Stimulated activated CD8-positive, alpha-beta memory T cell treated with anti-CD3 and anti-CD28 coated beads, Interleukin-15, amount 100 ng/mL, for 24 hours (primary cell): Measurements from ENCODE around the gene ZSWIM8.

Source experiments
- DNase-seq: peaks from one replicate; pipeline ENCODE4 v3.0.0-alpha.2; 2020; ENCODE audit warnings: low read depth

ZSWIM8 gene

GRCh38 chr10:73798087-73798486 is 12.7 kb downstream of the ZSWIM8 start:
- DNase-seq, result no peak

DNA sequence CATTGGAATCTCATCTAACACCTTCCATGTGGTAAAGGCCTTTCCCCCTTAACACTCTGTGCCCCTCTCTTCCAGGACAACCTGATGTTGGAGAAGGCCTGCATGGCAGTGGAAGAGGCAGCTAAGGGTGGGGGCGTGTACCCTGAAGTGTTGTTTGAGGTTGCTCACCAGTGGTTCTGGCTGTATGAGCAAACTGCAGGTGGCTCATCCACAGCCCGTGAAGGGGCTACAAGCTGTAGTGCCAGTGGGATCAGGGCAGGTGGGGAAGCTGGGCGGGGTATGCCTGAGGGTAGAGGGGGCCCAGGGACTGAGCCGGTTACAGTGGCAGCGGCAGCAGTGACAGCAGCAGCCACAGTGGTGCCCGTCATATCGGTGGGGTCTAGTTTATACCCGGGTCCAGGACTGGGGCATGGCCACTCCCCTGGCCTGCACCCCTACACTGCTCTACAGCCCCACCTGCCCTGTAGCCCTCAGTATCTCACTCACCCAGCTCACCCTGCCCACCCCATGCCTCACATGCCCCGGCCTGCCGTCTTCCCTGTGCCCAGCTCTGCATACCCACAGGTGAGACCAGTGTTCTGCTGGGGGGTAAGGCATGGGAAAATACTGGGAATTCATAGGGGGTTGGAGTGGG is 13.6 kb downstream of the ZSWIM8 start:
- no peak for DNase-seq

DNA sequence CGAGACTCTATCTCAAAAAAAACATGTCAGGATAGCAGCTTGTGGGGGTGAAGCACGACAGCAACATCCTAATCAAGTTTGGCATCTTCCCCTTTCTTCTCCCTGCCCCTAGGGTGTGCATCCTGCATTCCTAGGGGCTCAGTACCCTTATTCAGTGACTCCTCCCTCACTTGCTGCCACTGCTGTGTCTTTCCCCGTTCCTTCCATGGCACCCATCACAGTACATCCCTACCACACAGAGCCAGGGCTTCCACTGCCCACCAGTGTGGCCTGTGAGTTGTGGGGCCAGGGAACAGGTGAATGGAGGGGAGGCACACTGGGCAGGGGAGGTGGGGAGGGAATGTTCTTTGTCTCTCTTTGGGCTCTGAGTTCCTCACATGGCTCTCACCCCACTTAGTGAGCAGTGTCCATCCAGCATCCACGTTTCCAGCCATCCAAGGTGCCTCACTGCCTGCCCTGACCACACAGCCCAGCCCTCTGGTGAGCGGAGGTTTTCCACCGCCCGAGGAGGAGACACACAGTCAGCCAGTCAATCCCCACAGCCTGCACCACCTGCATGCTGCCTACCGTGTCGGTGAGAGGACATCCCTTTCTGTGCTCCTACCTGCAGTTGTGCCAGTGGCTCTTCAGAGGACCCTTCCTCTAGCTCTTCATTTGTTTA is 14.6 kb downstream of the ZSWIM8 start:
- no peak for DNase-seq

- no peak for DNase-seq
Measured at GRCh38 chr10:73800560-73801252, 15.3 kb downstream of the ZSWIM8 start.

- no peak for DNase-seq
Measured at GRCh38 chr10:73801253-73801590, 15.8 kb downstream of the ZSWIM8 start.

- DNase-seq, result no peak
Measured at GRCh38 chr10:73802276-73802991, 17.0 kb downstream of the ZSWIM8 start.

- no peak for DNase-seq
Measured at GRCh38 chr10:73803680-73804286, 18.4 kb downstream of the ZSWIM8 start.

DNA sequence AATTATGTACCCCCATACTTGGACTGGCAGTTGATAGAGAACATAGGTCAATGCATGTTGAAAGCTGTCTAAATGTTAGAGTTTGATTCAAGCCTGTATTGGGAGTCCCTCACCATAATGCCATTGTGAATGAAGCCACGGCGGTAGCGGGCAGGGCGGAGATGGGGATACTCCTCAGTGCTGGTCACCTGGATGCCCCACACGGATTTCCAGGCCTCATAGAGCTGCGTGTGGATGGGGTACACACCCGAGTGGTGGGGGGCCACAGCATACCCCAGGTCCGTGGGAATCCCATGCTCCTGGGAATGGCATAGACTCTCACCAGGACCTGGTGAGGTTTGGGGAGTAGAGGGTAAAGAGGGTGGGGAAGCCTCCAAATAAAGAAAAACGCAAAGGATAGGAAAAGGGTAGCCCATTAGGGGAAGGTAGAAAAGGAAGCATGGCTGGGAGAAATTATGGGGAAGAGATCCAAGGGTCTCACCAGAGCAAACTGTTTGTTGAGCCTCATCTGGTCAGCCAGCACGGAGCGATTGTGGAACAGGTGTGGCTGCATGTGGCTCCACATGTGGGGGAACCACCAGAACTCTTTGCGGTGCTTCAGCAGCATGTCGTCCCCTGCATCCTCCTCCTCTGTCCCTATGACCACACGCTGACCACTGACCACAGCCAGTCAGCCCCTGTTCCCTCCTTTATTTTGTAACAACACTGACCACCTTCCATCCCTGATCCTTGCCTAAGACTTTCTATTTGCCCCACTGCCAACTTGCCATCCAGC is 21.0 kb downstream of the ZSWIM8 start:
- no peak for DNase-seq

DNA sequence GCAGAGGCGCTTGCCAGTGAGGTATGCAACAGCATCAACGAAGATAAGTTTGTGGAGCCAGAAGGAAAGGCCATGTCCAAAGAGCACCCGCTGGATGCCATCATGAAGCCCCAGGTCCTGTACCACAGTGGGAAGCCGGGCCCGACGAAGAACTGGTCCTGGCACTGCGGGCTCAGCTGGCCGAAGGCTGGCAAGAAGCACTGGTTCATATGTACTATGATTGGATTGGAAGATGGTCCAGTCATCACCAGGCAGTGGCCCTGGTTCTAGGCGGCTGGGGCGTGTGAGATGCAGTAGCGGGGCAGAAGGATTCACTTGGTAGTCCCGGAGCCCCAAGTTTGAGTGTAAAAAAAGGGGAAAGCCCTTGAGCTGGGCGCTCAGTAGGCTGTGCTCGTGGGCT is 22.1 kb downstream of the ZSWIM8 start:
- DNase-seq, result no peak

- DNase-seq, result no peak
Measured at GRCh38 chr10:73808021-73808815, 22.8 kb downstream of the ZSWIM8 start.

DNA sequence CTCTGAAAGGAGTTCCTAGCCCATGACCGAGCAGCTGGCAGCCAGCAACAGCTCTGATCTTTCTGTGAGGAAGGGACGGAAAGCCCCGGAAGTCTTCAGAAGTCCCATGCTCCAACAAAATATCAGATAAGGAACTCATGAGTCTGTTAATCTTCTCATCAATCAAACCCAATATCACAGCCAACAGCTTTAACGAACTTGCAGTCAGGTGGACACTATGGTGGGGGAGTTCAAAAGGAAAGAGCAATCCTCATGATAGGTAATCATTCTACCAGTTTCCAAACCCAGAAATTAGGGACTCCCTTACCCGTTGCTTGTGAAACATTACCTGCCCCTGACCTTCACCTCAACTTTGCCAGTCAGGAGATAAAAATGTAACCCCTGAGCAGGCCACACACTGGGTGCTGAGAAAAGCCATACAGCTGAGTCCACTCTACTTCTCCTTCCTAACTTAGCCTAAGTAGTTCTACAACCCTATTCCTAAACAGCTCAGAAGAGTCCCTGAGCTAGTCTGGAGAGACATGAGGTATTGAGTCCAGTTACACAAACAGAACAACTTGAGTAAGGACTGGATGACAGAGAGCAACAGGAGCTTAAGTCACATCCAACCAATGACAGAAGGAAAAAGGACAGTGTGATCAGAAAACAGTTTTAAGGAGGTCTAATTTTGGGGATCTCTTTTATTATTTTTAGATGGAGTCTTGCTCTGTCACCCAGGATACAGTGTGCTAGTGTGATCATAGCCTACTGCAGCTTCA is 23.8 kb downstream of the ZSWIM8 start:
- no peak for DNase-seq

DNA sequence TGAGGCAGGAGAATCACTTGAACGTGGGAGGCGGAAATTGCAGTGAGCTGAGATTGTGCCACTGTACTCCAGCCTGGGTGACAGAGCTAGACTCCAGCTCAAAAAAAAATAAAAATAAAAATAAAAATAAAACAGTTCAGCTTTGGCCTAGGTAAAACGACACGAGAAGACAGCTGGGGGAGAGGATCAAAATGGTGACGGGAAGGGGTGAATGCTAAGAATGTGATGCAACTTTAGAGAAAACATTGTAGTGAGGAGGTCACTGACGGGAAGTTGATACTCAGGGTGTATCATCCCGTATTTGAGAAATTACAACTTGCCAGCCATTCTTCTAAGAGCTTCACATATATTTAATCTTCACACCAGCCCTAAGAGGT is 24.9 kb downstream of the ZSWIM8 start:
- no peak for DNase-seq

GRCh38 chr10:73810735-73811465 is 25.5 kb downstream of the ZSWIM8 start:
- DNase-seq, result peak; percentile 23

DNA sequence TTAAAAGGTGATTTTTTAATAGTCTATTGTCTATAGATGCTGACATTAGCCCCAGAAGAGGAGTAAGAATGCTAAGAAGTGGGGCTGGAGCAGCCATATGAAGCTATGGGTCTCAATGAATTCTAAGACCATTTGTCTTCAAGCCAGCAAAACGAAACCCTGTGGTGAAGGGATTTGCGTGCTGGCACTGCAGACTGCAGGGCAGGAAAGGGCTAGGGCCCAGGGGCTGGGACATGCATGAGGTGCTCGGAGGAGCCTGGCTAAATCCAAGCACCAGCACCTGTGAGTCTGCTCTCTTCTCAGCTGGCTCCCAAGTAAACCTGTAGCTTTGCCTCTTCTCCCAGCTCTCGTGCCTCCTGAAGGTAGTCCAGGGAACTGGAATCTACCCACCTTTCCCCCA is 27.3 kb downstream of the ZSWIM8 start:
- no peak for DNase-seq

- no peak for DNase-seq
Measured at GRCh38 chr10:73813333-73813732, 27.9 kb downstream of the ZSWIM8 start.

GRCh38 chr10:73814276-73814895 is 29.0 kb downstream of the ZSWIM8 start:
- no peak for DNase-seq

- no peak for DNase-seq
Measured at GRCh38 chr10:73814896-73815718, 29.7 kb downstream of the ZSWIM8 start.

DNA sequence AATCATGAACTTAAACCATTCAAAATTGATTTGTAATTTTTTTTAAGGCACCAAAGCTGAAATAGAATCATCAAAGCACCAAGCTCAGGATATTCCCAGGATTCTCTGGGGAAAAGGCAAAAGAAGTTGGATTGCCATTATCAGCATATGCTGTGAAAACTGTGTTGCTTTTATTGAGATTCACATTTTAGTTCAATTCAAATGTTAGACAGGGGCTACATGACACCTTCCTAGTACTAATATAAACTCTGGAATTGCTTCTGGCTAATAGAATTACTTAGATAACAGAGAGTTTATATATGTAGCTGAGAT is 30.3 kb downstream of the ZSWIM8 start:
- no peak for DNase-seq
